Mesothelial cell of epicardium (in vitro differentiated cells): Measurements from ENCODE around the gene EDIL3. TPM values are rescaled to one million over a fixed set of nuclear protein-coding genes. Genes with fewer than 3 reads are reported as not detected.

ENCODE experiments used
- DNase-seq, 2 experiments: peaks; one replicate each; pipeline ENCODE4 v3.0.0; 2021; ENCODE audit warnings: low spot score in 2 of 2; ENCODE audit not compliant: unreplicated experiment in 2 of 2
- H3K27ac Mint-ChIP-seq: 2 replicates; pipeline ENCODE4 v1.8.0; 2021; ENCODE audit warnings: mixed read lengths
- H3K27me3 Mint-ChIP-seq: 2 replicates; pipeline ENCODE4 v1.8.0; 2021; ENCODE audit warnings: low read depth, mixed read lengths
- H3K36me3 Mint-ChIP-seq: 2 replicates; pipeline ENCODE4 v1.8.0; 2021; ENCODE audit warnings: mixed read lengths
- H3K4me1 Mint-ChIP-seq: 2 replicates; pipeline ENCODE4 v1.8.0; 2021; ENCODE audit warnings: mixed read lengths
- H3K4me3 Mint-ChIP-seq: 2 replicates; pipeline ENCODE4 v1.8.0; 2021; ENCODE audit warnings: mild to moderate bottlenecking, moderate library complexity, mixed read lengths
- H3K9me3 Mint-ChIP-seq: 2 replicates; pipeline ENCODE4 v1.8.0; 2021; ENCODE audit warnings: mixed read lengths
- total RNA-seq: library from RNA; stranded (reverse); gene quantifications from 3 replicates; pipeline ENCODE4 v1.2.1, GENCODE V29; 2021
- TF ChIP-seq, protein P1 (sequence below): fragments of 200-600 bp; sonication (generic); IDR thresholded peaks from one replicate; pipeline ENCODE4 v1.5.0; 2021; ENCODE audit warnings: antibody characterized with exemption; ENCODE audit not compliant: unreplicated experiment

EDIL3 gene
- total RNA-seq, 1 donor from 2014 or later: 51.3 TPM

DNA sequence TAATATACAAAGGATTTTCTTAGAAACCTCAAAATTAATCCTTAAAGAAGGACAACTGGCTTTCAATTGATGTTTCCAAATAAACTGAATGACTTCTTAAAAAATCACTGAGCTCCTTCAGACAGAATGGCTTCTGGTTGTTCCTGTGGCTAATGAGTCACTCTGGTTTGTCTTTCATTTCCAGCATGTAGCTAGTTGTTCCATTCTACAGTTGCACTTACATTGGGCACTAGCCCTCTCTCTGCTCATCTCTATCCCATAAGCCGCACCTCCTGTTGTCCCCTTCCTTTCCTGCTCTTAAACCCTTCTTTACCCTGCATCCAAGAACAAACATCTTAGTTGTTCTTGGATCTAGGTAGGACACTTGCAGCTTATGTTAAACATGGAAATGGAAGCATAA lies 428.8 kb downstream of the EDIL3 start:
- DNase-seq: no peak
- TF ChIP-seq, protein P1, sequence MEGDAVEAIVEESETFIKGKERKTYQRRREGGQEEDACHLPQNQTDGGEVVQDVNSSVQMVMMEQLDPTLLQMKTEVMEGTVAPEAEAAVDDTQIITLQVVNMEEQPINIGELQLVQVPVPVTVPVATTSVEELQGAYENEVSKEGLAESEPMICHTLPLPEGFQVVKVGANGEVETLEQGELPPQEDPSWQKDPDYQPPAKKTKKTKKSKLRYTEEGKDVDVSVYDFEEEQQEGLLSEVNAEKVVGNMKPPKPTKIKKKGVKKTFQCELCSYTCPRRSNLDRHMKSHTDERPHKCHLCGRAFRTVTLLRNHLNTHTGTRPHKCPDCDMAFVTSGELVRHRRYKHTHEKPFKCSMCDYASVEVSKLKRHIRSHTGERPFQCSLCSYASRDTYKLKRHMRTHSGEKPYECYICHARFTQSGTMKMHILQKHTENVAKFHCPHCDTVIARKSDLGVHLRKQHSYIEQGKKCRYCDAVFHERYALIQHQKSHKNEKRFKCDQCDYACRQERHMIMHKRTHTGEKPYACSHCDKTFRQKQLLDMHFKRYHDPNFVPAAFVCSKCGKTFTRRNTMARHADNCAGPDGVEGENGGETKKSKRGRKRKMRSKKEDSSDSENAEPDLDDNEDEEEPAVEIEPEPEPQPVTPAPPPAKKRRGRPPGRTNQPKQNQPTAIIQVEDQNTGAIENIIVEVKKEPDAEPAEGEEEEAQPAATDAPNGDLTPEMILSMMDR: no peak
- Mint-ChIP-seq H3K36me3 (peaks cover 2% of the 10 kb centered on the region), H3K27me3 (no peaks in the 10 kb centered on the region), H3K9me3 (no peaks in the 10 kb centered on the region), H3K4me3 (no peak overlapping the region), H3K27ac (no peak overlapping the region), H3K4me1 (peaks cover 5% of the 10 kb centered on the region)

DNA sequence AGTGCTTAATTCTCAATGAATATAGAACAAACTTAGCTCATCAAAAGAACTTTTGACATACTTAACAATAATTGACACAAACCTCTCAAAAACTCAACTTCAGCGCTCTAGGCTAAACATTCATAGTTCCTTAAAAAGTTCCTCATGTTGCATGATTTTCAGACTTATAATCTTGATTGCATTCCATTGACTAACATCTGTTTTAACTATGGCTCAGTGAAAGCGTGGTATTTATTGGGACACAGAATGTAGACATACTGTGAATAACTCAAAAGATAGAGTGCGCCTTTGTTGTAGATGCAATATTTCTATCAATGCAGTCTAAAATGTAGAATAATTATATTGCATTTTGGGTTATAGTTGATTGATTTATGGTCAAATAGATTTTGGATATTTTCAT lies 436.9 kb downstream of the EDIL3 start:
- H3K27ac Mint-ChIP-seq: no peak overlapping the region
- H3K9me3 Mint-ChIP-seq: no peaks in the 10 kb centered on the region
- H3K36me3 Mint-ChIP-seq: peaks cover 4% of the 10 kb centered on the region
- TF ChIP-seq, protein P1: no peak
- H3K4me3 Mint-ChIP-seq: no peak overlapping the region
- H3K4me1 Mint-ChIP-seq: peaks cover 7% of the 10 kb centered on the region
- H3K27me3 Mint-ChIP-seq: no peaks in the 10 kb centered on the region
- no peak for DNase-seq

DNA sequence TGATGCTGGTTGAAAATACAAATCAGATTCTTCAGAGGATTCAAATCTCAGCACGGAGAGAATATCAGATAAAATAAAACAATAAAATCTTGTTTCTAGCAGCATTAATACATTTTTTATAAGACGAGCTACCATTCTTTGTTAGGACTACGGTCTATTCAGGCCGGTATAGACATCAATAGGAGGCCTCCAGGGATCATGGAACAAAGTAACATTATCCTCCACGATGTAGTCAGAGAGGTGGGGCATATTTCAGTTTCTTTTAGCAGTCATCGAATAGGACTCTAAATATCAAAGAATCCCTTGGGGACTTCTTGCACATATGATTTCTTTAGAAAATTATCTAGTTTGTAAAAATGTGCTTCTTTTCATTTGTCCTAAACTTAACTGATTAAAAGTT lies 438.2 kb downstream of the EDIL3 start:
- H3K27me3 Mint-ChIP-seq: no peaks in the 10 kb centered on the region
- TF ChIP-seq, protein P1: no peak
- no peaks in the 10 kb centered on the region for H3K9me3 Mint-ChIP-seq
- H3K4me1 Mint-ChIP-seq: peaks cover 7% of the 10 kb centered on the region
- no peak overlapping the region for H3K4me3 Mint-ChIP-seq
- DNase-seq: no peak
- H3K27ac Mint-ChIP-seq: no peak overlapping the region
- peaks cover 4% of the 10 kb centered on the region for H3K36me3 Mint-ChIP-seq

DNA sequence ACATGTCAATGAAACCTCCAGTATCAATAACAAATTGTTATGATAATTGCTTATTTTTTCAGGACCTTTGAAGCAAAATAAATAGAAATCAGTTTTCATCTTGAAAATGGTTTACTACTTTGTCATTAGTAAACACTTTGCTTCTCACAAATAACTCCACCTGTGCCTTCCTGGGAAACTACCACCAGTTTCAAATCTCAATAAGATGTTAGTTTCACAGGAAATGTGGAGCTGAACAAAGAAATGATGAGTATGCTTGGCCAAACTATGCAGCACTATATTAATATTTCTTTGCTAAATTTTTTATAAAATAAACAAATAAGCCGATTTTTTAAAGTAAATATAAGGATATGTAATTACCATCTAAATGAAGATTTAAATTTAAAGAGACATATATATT lies 442.5 kb downstream of the EDIL3 start:
- DNase-seq: no peak
- no peaks in the 10 kb centered on the region for H3K27me3 Mint-ChIP-seq
- peaks cover 4% of the 10 kb centered on the region for H3K36me3 Mint-ChIP-seq

DNA sequence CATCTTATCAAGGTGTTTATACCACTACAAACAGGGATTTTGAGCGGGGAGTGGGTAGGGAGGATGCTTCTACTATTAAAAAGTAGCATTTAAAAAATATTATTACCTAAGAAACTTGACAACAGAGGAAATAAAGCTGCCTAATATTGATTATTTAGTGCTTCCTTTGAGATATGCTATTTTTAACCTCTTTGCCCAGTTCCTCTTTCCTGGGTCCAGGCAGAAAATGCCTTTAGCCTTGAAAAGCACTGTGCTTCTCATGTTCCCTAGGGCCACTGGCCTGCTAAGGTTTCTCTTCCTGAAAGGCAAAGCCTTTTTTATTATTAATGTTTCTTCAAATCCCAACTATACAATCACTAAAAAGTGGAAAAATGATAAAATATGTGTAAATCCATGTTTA lies 446.8 kb downstream of the EDIL3 start:
- H3K4me3 Mint-ChIP-seq: no peak overlapping the region
- H3K27ac Mint-ChIP-seq: no peak overlapping the region
- no peak for DNase-seq
- TF ChIP-seq, protein P1: no peak
- peaks cover 10% of the 10 kb centered on the region for H3K9me3 Mint-ChIP-seq
- H3K4me1 Mint-ChIP-seq: no peaks in the 10 kb centered on the region
- no peaks in the 10 kb centered on the region for H3K27me3 Mint-ChIP-seq
- no peaks in the 10 kb centered on the region for H3K36me3 Mint-ChIP-seq

More for the DNA sequence above, 442.5 kb downstream of the EDIL3 start:
- TF ChIP-seq, protein P1: no peak
- no peaks in the 10 kb centered on the region for H3K9me3 Mint-ChIP-seq
- no peak overlapping the region for H3K4me3 Mint-ChIP-seq
- peaks cover 7% of the 10 kb centered on the region for H3K4me1 Mint-ChIP-seq
- H3K27ac Mint-ChIP-seq: no peak overlapping the region

DNA sequence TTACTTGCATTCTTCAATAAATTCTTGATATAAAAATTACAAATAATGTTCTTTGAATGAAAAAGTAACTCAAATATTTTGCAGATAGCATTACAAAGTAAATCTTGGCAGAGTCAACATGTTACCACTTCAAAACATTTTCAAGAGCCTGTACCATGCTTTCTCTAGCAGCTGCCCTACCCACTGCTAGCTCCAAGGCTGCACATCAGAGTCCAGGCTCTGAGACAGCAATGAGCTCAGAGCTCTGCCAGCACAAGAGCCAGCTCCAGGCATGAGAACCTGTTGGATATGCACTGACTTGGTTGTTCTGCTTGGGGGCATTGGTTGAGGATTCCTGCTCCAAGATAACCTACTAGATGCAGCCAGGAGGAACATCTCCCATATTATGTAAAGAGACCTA lies 452.7 kb downstream of the EDIL3 start:
- TF ChIP-seq, protein P1: no peak
- H3K9me3 Mint-ChIP-seq: peaks cover 16% of the 10 kb centered on the region
- H3K27ac Mint-ChIP-seq: no peak overlapping the region
- DNase-seq: no peak
- H3K36me3 Mint-ChIP-seq: no peaks in the 10 kb centered on the region
- H3K4me1 Mint-ChIP-seq: no peaks in the 10 kb centered on the region
- H3K27me3 Mint-ChIP-seq: no peaks in the 10 kb centered on the region
- H3K4me3 Mint-ChIP-seq: no peak overlapping the region
